A549 (cell line): Measurements from ENCODE around the gene COG8. TPM values are rescaled to one million over a fixed set of nuclear protein-coding genes. Genes with fewer than 3 reads are reported as not detected.
A peak's percentile ranks its signal among the peaks of the same experiment; 100 is the strongest.

Experiments used
- ATAC-seq, 2 experiments: fragments of 200-7000 bp in 1 of 2; fragments of >200 bp in 1 of 2; cut with Nextera tagmentation in 1 of 2; cut with Tn5 transposase in 1 of 2; 3 replicates each; pipeline versions ENCODE4 v1.8.0 to v1.9.1; 2018 to 2020; ENCODE audit warnings: mild to moderate bottlenecking in 1 of 2, moderate library complexity in 1 of 2
- CTCF ChIA-PET: fragments of 300-600 bp; sonication (Branson Sonifier 250); formaldehyde crosslinking; extraction: SDS; loops from one replicate; lab custom pipeline; 2021; ENCODE audit warnings: antibody characterized with exemption, inconsistent platforms; lab: Yijun Ruan, JAX
- POLR2A ChIA-PET: fragments of 350-600 bp; formaldehyde crosslinking; extraction: SDS; loops from one replicate; lab custom pipeline; 2021; ENCODE audit warnings: antibody characterized with exemption, inconsistent platforms; lab: Yijun Ruan, JAX
- DNase-seq, 2 experiments: peaks; one replicate each; pipeline versions ENCODE4 v3.0.0 to v3.0.0-alpha.2; 2011 to 2016; ENCODE audit warnings: low read depth in 1 of 2, low spot score in 1 of 2
- FAIRE-seq: peaks from 2 replicates; lab custom pipeline; 2011; peaks lifted over from hg19 to GRCh38; lab: Jason Lieb, UNC
- H3K27ac ChIP-seq, 2 experiments: fragments of >200 bp; sonication (Bioruptor Twin); formaldehyde crosslinking; 3 replicates each; pipeline ENCODE4 v1.5.1; 2016 to 2017
- H3K4me1 ChIP-seq: fragments of >200 bp; sonication (Bioruptor Twin); formaldehyde crosslinking; 3 replicates; pipeline ENCODE4 v1.6.1; 2016
- H3K4me2 ChIP-seq: fragments of >200 bp; sonication (Bioruptor Twin); formaldehyde crosslinking; 3 replicates; pipeline ENCODE4 v1.6.1; 2016
- H3K4me3 ChIP-seq: fragments of >200 bp; sonication (Bioruptor Twin); formaldehyde crosslinking; 3 replicates; pipeline ENCODE4 v1.5.1; 2016
- H3K9me3 ChIP-seq: fragments of >200 bp; sonication (Bioruptor Twin); formaldehyde crosslinking; 3 replicates; pipeline ENCODE4 v1.6.1; 2016
- BCL3 ChIP-seq: fragments of >200 bp; sonication (Bioruptor Twin); formaldehyde crosslinking; IDR thresholded peaks from 3 replicates; pipeline ENCODE4 v1.6.1; 2016
- BHLHE40 ChIP-seq: IDR thresholded peaks from 2 replicates; pipeline ENCODE4 v1.6.1; 2012; ENCODE audit warnings: low read depth, low read length, inconsistent platforms
- CHD2 ChIP-seq: fragments of 150-350 bp; IDR thresholded peaks from 2 replicates; pipeline ENCODE4 v1.6.1; 2014; ENCODE audit warnings: low read length; ENCODE audit not compliant: partially characterized antibody
- CHD4 ChIP-seq: fragments of 200-600 bp; sonication (generic); IDR thresholded peaks from 2 replicates; pipeline ENCODE4 v1.6.1; 2016; ENCODE audit warnings: antibody characterized with exemption, mild to moderate bottlenecking, borderline replicate concordance
- E2F6 ChIP-seq: IDR thresholded peaks from 2 replicates; pipeline ENCODE4 v1.6.1; 2012; ENCODE audit warnings: low read depth, borderline replicate concordance
- EHF ChIP-seq: fragments of 250-450 bp; sonication (Bioruptor Pico); IDR thresholded peaks from 2 replicates; pipeline ENCODE4 v1.5.0; 2020; ENCODE audit warnings: mild to moderate bottlenecking
- EHMT2 ChIP-seq: fragments of 200-600 bp; sonication (generic); IDR thresholded peaks from 2 replicates; pipeline ENCODE4 v1.6.1; 2016; ENCODE audit warnings: antibody characterized with exemption, low read depth, mild to moderate bottlenecking, moderate library complexity
- ELK1 ChIP-seq: fragments of 150-350 bp; IDR thresholded peaks from 2 replicates; pipeline ENCODE4 v1.6.1; 2014; ENCODE audit warnings: low read depth, mild to moderate bottlenecking, low read length
- EP300 ChIP-seq, 2 experiments: fragments of >200 bp; sonication (Bioruptor Twin); formaldehyde crosslinking; IDR thresholded peaks; 2 replicates in 1 of 2; 3 replicates in 1 of 2; pipeline ENCODE4 v1.6.1; 2016 to 2017
- FOSB ChIP-seq: fragments of 250-450 bp; sonication (Bioruptor Pico); IDR thresholded peaks from 2 replicates; pipeline ENCODE4 v1.5.0; 2020; ENCODE audit warnings: mild to moderate bottlenecking, moderate library complexity
- FOXS1 ChIP-seq: fragments of 250-450 bp; sonication (Bioruptor Pico); IDR thresholded peaks from 2 replicates; pipeline ENCODE4 v1.5.0; 2020; ENCODE audit warnings: mild to moderate bottlenecking, moderate library complexity
- GATA3 ChIP-seq: IDR thresholded peaks from 2 replicates; pipeline ENCODE4 v1.6.1; 2012; ENCODE audit warnings: borderline replicate concordance
- HDAC2 ChIP-seq: fragments of 200-600 bp; sonication (generic); IDR thresholded peaks from 2 replicates; pipeline ENCODE4 v1.6.1; 2016
- HES2 ChIP-seq: fragments of >200 bp; sonication (Bioruptor Twin); formaldehyde crosslinking; IDR thresholded peaks from 2 replicates; pipeline ENCODE4 v1.6.1; 2016
- HMGXB4 ChIP-seq: fragments of 250-450 bp; sonication (Bioruptor Pico); IDR thresholded peaks from 2 replicates; pipeline ENCODE4 v1.5.0; 2021; ENCODE audit warnings: mild to moderate bottlenecking, moderate library complexity, borderline replicate concordance
- HOXA7 ChIP-seq: fragments of 250-450 bp; sonication (Bioruptor Pico); IDR thresholded peaks from 2 replicates; pipeline ENCODE4 v1.5.0; 2020; ENCODE audit warnings: mild to moderate bottlenecking, moderate library complexity
- KDM5A ChIP-seq: fragments of 200-600 bp; sonication (generic); IDR thresholded peaks from 2 replicates; pipeline ENCODE4 v1.6.1; 2016; ENCODE audit warnings: antibody characterized with exemption, mild to moderate bottlenecking
- MAX ChIP-seq: IDR thresholded peaks from 2 replicates; pipeline ENCODE4 v1.6.1; 2012
- MAZ ChIP-seq: fragments of 150-350 bp; IDR thresholded peaks from 2 replicates; pipeline ENCODE4 v1.6.1; 2014; ENCODE audit warnings: antibody characterized with exemption, low read depth, low read length, borderline replicate concordance
- MYC ChIP-seq: IDR thresholded peaks from 2 replicates; pipeline ENCODE4 v1.6.1; 2012; ENCODE audit warnings: mild to moderate bottlenecking, inconsistent platforms, low read length, improper control_type of control experiment, borderline replicate concordance
- PBX3 ChIP-seq: IDR thresholded peaks from 2 replicates; pipeline ENCODE4 v1.6.1; 2012
- RCOR1 ChIP-seq: fragments of 150-350 bp; IDR thresholded peaks from 2 replicates; pipeline ENCODE4 v1.6.1; 2014; ENCODE audit warnings: antibody characterized with exemption, low read length, low read depth
- RFX5 ChIP-seq: fragments of 450-650 bp; IDR thresholded peaks from 2 replicates; pipeline ENCODE4 v1.7.1; 2014; ENCODE audit warnings: antibody characterized with exemption, mild to moderate bottlenecking, moderate library complexity
- RNF2 ChIP-seq: fragments of 200-600 bp; sonication (generic); IDR thresholded peaks from 2 replicates; pipeline ENCODE4 v1.6.1; 2016; ENCODE audit warnings: low read depth, mild to moderate bottlenecking, antibody characterized with exemption, moderate library complexity, borderline replicate concordance
- SMC3 ChIP-seq: fragments of >200 bp; sonication (Bioruptor Twin); formaldehyde crosslinking; IDR thresholded peaks from 3 replicates; pipeline ENCODE4 v1.6.1; 2018; ENCODE audit warnings: inconsistent platforms
- SREBF2 ChIP-seq: fragments of 450-650 bp; IDR thresholded peaks from 2 replicates; pipeline ENCODE4 v1.6.1; 2014; ENCODE audit warnings: mild to moderate bottlenecking, moderate library complexity
- TP53 ChIP-seq: fragments of 250-450 bp; sonication (Bioruptor Pico); IDR thresholded peaks from 2 replicates; pipeline ENCODE4 v1.5.0; 2021; ENCODE audit warnings: mild to moderate bottlenecking, moderate library complexity
- USF2 ChIP-seq: fragments of 450-650 bp; IDR thresholded peaks from 2 replicates; pipeline ENCODE4 v1.6.1; 2014; ENCODE audit warnings: antibody characterized with exemption
- ZSCAN20 ChIP-seq: fragments of 250-450 bp; sonication (Bioruptor Pico); IDR thresholded peaks from 2 replicates; pipeline ENCODE4 v1.8.0; 2022; ENCODE audit warnings: mild to moderate bottlenecking, moderate library complexity
- WGBS: methylation state at CpG from one replicate; pipeline ENCODE4 v1.1.6; 2017; ENCODE audit errors: missing lambda C conversion rate; 5-methylcytosine and 5-hydroxymethylcytosine counted together
- polyA plus RNA-seq, 4 experiments: library from polyadenylated mRNA; depleted of rRNA in 3 of 4; stranded (reverse); fragments of >200 nt; fragmentation: RNase III in 1 of 4; extraction: RNeasy Plus Mini Kit Qiagen cat#74134 plus additional on column Dnase treatment in 1 of 4; gene quantifications; 2 replicates in 3 of 4; 3 replicates in 1 of 4; pipeline ENCODE4 v1.2.3, GENCODE V29; 2011 to 2017

Gene COG8
- polyA plus RNA-seq, 2 of the 4 experiments (the other 2 are of a cell fraction) = 21.4 to 24.3 TPM

GRCh38 chr16:69311533-69312387 lies 27.6 kb downstream of the COG8 start (continued):
- TF ChIP-seq MAX = 0 out of 2 replicates have a peak, but pooled peaks have one; percentile 2

- 17% methylated on average over 39 of the region's 70 CpGs for WGBS
- ATAC-seq = peak; percentile 89 to 93
- H3K27ac ChIP-seq = peak within 1 kb of the TSS; percentile 93 to 94
- H3K4me3 ChIP-seq = peak within 1 kb of the TSS; percentile 97
- peak; percentile 80 to 96 for DNase-seq
- POLR2A ChIA-PET = interaction anchor here (0.6 kb wide), 1 partner anchor 13 kb away, joined by 3 read pairs; no protein-coding TSS in a partner anchor
- no peaks in the 10 kb centered on the region for H3K9me3 ChIP-seq
- H3K4me2 ChIP-seq = peak within 1 kb of the TSS; percentile 99
- peaks cover 13% of the 10 kb centered on the region; the same call in 2 of the 3 replicates for H3K4me1 ChIP-seq
- CTCF ChIA-PET = interaction anchor here (0.6 to 3.8 kb wide), 12 partner anchors 8 to 467 kb away, joined by 3 to 31 read pairs (median 4); no protein-coding TSS in a partner anchor
- FAIRE-seq = no peak
- TF ChIP-seq E2F6 (no peak), EHMT2 (no peak), EHF (CRISPR knock-in tag) (no peak), EP300 (IDR thresholded peaks at IDR 0.05) (no peak), PBX3 (0 out of 2 replicates have a peak, but pooled peaks have one; percentile 30), RNF2 (no peak), RCOR1 (no peak), FOSB (CRISPR knock-in tag) (no peak), BCL3 (peak; percentile 38; the same call in 1 of the 3 replicates), CHD4 (no peak), HES2 (no peak), FOXS1 (CRISPR knock-in tag) (no peak), GATA3 (no peak), USF2 (no peak), ZSCAN20 (no peak), BHLHE40 (no peak), MYC (no peak), SREBF2 (no peak), HMGXB4 (no peak), HOXA7 (CRISPR knock-in tag) (no peak), CHD2 (no peak), TP53 (CRISPR knock-in tag) (no peak; the same call in 1 of the 2 replicates), ELK1 (no peak), RFX5 (no peak), HDAC2 (no peak), MAZ (no peak), KDM5A (no peak), SMC3 (peak; percentile 54)
These were observed 28.5 kb downstream of the COG8 start, which contains the start of gene VPS4A for GRCh38 chr16:69310653-69311532. TSS of gene VPS4A (plus strand) at chr16:69311350. CDS start at chr16:69311512, 162 bp downstream.
